CD14-positive monocyte (primary cell): Measurements from ENCODE around the gene OSBP2. TPM values are rescaled to one million over a fixed set of nuclear protein-coding genes. Genes with fewer than 3 reads are reported as not detected.

Experiments
- DNase-seq, 3 donors: peaks; one replicate each; pipeline ENCODE4 v3.0.0-alpha.2; 2011 to 2022
- H2AFZ ChIP-seq: 2 replicates; pipeline ENCODE4 v1.6.0; 2012; ENCODE audit warnings: mild to moderate bottlenecking, low read depth, low read length, inconsistent platforms; ENCODE audit not compliant: insufficient read depth, poor library complexity, severe bottlenecking
- H3K27ac ChIP-seq, 2 donors: 1 replicate in 1 of 2; 2 replicates in 1 of 2; pipeline ENCODE4 v1.5.1; 2012 to 2013; ENCODE audit warnings: low read length in 2 of 2, control low read depth in 1 of 2, inconsistent platforms in 1 of 2, low read depth in 1 of 2, mild to moderate bottlenecking in 1 of 2
- H3K27me3 ChIP-seq, 2 donors: one replicate each; pipeline versions ENCODE4 v1.6.0 to v1.6.1; 2011 to 2013; ENCODE audit warnings: low read length in 2 of 2; ENCODE audit not compliant: control insufficient read depth in 2 of 2, insufficient read depth in 2 of 2
- H3K36me3 ChIP-seq, 2 donors: replicated peaks in 1 of 2; 1 replicate in 1 of 2; 2 replicates in 1 of 2; pipeline versions ENCODE4 v1.5.1 to v1.6.1; 2012 to 2013; ENCODE audit warnings: low read length in 2 of 2, control low read depth in 1 of 2, inconsistent platforms in 1 of 2, mild to moderate bottlenecking in 1 of 2; ENCODE audit not compliant: insufficient read depth in 2 of 2, control insufficient read depth in 1 of 2
- H3K4me1 ChIP-seq, 2 donors: 1 replicate in 1 of 2; 2 replicates in 1 of 2; pipeline versions ENCODE4 v1.5.1 to v1.6.1; 2012 to 2013; ENCODE audit warnings: low read length in 2 of 2, control low read depth in 1 of 2, inconsistent platforms in 1 of 2, mild to moderate bottlenecking in 1 of 2, moderate library complexity in 1 of 2; ENCODE audit not compliant: insufficient read depth in 2 of 2, control insufficient read depth in 1 of 2
- H3K4me2 ChIP-seq: replicated peaks from 2 replicates; pipeline ENCODE3; 2012; ENCODE audit warnings: low read length, moderate library complexity, mild to moderate bottlenecking; ENCODE audit not compliant: poor library complexity, severe bottlenecking; ENCODE audit errors: extremely low read depth
- H3K4me3 ChIP-seq, 3 experiments: fragments of 200-600 bp in 1 of 3; sonication (generic) in 1 of 3; replicated peaks in 1 of 3; 1 replicate in 2 of 3; 2 replicates in 1 of 3; pipeline ENCODE4 v1.5.1; 2011 to 2013; ENCODE audit warnings: low read length in 3 of 3, mild to moderate bottlenecking in 3 of 3, control low read depth in 2 of 3, low read depth in 2 of 3, inconsistent platforms in 1 of 3, moderate library complexity in 1 of 3
- H3K79me2 ChIP-seq: 2 replicates; pipeline ENCODE4 v1.6.0; 2012; ENCODE audit warnings: mild to moderate bottlenecking, control low read depth, inconsistent platforms, low read length, moderate library complexity; ENCODE audit not compliant: insufficient read depth
- H3K9ac ChIP-seq: 2 replicates; pipeline ENCODE4 v1.6.0; 2017; ENCODE audit warnings: low read length, mild to moderate bottlenecking; ENCODE audit not compliant: insufficient read depth, poor library complexity, severe bottlenecking
- H3K9me3 ChIP-seq, 2 donors: replicated peaks in 1 of 2; 1 replicate in 1 of 2; 2 replicates in 1 of 2; pipeline versions ENCODE4 v1.5.1 to v1.6.1; 2012 to 2013; ENCODE audit warnings: low read length in 2 of 2, control low read depth in 1 of 2; ENCODE audit not compliant: control insufficient read depth in 1 of 2, insufficient read depth in 1 of 2
- H4K20me1 ChIP-seq: 2 replicates; pipeline ENCODE4 v1.6.0; 2012; ENCODE audit warnings: mild to moderate bottlenecking, low read length, control low read depth, moderate library complexity; ENCODE audit not compliant: insufficient read depth
- H3K27ac Mint-ChIP-seq, 7 donors: one replicate each; pipeline ENCODE4 v1.8.0; 2020; ENCODE audit warnings: mild to moderate bottlenecking in 7 of 7, mixed read lengths in 7 of 7, moderate library complexity in 6 of 7, inconsistent platforms in 2 of 7
- H3K27me3 Mint-ChIP-seq, 3 donors: one replicate each; pipeline ENCODE4 v1.8.0; 2021 to 2022; ENCODE audit warnings: low read depth in 3 of 3, mild to moderate bottlenecking in 3 of 3, mixed read lengths in 3 of 3, moderate library complexity in 3 of 3, inconsistent platforms in 1 of 3
- H3K36me3 Mint-ChIP-seq, 2 donors: one replicate each; pipeline ENCODE4 v1.8.0; 2020; ENCODE audit warnings: mixed read lengths in 2 of 2, inconsistent platforms in 1 of 2, mild to moderate bottlenecking in 1 of 2
- H3K4me1 Mint-ChIP-seq: one replicate; pipeline ENCODE4 v1.8.0; 2020; ENCODE audit warnings: mild to moderate bottlenecking, mixed read lengths
- H3K4me3 Mint-ChIP-seq, 2 donors: one replicate each; pipeline ENCODE4 v1.8.0; 2020; ENCODE audit warnings: mild to moderate bottlenecking in 2 of 2, mixed read lengths in 2 of 2, moderate library complexity in 1 of 2
- H3K9me3 Mint-ChIP-seq, 7 donors: one replicate each; pipeline ENCODE4 v1.8.0; 2020 to 2022; ENCODE audit warnings: mixed read lengths in 7 of 7, mild to moderate bottlenecking in 6 of 7, moderate library complexity in 6 of 7, inconsistent platforms in 2 of 7
- WGBS: methylation state at CpG from one replicate; pipeline ENCODE4 v1.1.5; 2013; ENCODE audit warnings: missing lambda C conversion rate; ENCODE audit not compliant: insufficient coverage; 5-methylcytosine and 5-hydroxymethylcytosine counted together
- intact Hi-C, 2 donors: fragments of 100-400 bp; cut with micrococcal nuclease; formaldehyde crosslinking; loops; one replicate each; pipeline versions ENCODE4 v1.15.0 to v1.15.1; 2023
- polyA plus RNA-seq, 3 donors: library from polyadenylated mRNA; depleted of rRNA in 1 of 3; unstranded in 2 of 3; stranded (reverse) in 1 of 3; fragments of 300-500 nt in 2 of 3; fragments of >200 nt in 1 of 3; fragmentation: Illumina TruSeq in 2 of 3; gene quantifications; 1 replicate in 2 of 3; 2 replicates in 1 of 3; pipeline ENCODE4 v1.2.3, GENCODE V29; 2012 to 2021
- TF ChIP-seq, protein P1 (sequence below): fragments of 200-600 bp; IDR thresholded peaks from one replicate; pipeline ENCODE4 v1.8.0; 2022; ENCODE audit warnings: antibody characterized with exemption, mild to moderate bottlenecking

Gene OSBP2
- polyA plus RNA-seq, 3 donors = 0.21 to 0.54 TPM; not detected in 1

DNA sequence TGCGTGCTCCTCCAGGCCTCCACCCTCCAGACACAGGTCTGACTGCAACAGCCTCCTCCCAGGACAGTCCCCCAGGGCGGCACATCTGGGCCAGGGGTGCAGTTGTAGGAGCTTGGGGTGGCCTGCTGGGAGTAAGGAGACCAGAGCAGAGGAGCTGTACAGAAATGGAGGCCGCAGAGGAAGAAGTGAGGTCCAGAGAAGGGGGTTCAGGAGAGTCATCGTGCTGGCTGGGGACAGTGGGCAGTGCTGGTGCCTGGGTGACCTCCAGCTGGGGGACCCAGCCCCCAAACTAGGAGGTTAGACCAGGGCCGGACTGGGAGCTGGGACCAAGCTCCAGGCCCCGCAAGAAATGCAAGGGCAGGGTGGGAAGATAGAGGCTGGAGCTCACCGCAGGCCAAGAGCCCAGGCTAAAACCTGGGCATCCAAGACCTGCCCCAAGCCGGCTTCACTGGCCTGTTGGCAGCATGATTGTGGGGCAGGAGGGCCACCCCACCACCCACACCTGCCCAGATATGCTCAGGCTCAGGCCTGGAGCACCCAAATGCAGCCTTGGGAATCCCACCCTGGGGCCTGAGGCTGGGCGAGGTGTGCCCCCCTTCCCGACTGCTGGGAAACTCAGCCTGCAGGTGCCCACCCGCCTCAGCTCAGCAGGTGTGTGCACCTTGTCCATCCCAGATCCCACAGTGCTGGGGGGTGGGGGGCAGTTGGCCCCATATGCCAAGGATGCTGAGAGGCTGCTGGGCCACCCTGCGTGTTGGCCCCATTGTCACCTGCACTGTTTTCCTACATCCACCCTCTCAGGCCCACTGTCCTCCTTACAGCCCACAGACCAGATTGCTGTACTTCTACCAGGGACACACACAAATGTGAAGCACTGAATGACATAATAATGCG is 177.0 kb downstream of the OSBP2 start:
- Histone ChIP-seq H3K4me3 (no peak overlapping the region), H3K4me1 (no peaks in the 10 kb centered on the region), H3K79me2 (no peaks in the 10 kb centered on the region), H3K27ac (no peak overlapping the region), H3K4me2 (no peak overlapping the region), H2AFZ (no peak overlapping the region), H3K9ac (no peak overlapping the region), H4K20me1 (no peaks in the 10 kb centered on the region), H3K9me3 (no peaks in the 10 kb centered on the region), H3K27me3 (no peaks in the 10 kb centered on the region), H3K36me3 (no peaks in the 10 kb centered on the region)
- H3K9me3 Mint-ChIP-seq = peaks cover 0 to 2% (median 0%) of the 10 kb centered on the region in 7 donors
- intact Hi-C loops = no loop called here
- WGBS = 84% methylated on average over 9 of the region's 13 CpGs
- no peaks in the 10 kb centered on the region for H3K36me3 Mint-ChIP-seq
- H3K27ac Mint-ChIP-seq = no peak overlapping the region
- TF ChIP-seq, protein P1, sequence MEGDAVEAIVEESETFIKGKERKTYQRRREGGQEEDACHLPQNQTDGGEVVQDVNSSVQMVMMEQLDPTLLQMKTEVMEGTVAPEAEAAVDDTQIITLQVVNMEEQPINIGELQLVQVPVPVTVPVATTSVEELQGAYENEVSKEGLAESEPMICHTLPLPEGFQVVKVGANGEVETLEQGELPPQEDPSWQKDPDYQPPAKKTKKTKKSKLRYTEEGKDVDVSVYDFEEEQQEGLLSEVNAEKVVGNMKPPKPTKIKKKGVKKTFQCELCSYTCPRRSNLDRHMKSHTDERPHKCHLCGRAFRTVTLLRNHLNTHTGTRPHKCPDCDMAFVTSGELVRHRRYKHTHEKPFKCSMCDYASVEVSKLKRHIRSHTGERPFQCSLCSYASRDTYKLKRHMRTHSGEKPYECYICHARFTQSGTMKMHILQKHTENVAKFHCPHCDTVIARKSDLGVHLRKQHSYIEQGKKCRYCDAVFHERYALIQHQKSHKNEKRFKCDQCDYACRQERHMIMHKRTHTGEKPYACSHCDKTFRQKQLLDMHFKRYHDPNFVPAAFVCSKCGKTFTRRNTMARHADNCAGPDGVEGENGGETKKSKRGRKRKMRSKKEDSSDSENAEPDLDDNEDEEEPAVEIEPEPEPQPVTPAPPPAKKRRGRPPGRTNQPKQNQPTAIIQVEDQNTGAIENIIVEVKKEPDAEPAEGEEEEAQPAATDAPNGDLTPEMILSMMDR = no peak
- H3K4me1 Mint-ChIP-seq = no peaks in the 10 kb centered on the region
- DNase-seq = no peak
- peaks cover 0 to 5% (median 4%) of the 10 kb centered on the region in 3 donors for H3K27me3 Mint-ChIP-seq
- no peak overlapping the region for H3K4me3 Mint-ChIP-seq

DNA sequence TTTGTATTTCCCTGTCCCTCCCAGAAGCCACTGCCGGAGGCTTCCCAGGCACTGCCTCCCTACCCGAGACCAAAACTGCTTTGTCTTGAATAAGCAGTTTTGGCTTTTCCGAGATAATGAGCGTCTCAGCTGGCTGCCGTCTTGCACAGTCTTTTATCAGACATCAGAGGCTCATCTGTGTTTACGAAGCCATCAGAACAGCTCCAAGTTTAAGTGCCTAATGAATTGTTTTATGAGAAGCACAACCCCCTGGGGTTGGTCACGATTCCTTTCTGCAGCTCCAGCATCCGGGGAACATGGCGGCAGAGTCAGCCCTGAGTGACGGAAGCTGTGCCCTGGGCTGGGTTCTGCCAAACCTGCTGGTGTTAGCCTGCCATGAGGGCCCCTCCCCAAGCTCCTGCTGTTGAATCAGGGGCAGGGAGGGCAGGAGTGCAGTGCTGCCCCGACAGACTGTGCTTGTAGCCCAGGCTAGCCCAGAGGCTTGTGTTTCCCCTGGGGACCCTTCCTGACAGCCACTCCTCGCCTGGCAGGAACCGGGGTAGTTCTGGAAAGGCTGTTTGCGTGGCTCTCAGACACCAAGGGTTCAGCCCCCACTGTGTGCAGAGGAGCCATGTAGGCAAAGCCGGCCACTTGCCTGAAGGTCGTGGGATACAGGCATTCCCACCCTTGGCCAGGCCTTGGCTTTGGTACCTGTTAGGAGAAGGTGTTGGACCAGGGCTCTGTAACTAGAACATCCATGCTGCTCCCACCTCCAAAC is 177.8 kb downstream of the OSBP2 start:
- WGBS = 92% methylated on average over 14 of the region's 16 CpGs
- H3K4me3 Mint-ChIP-seq = no peak overlapping the region
- DNase-seq = no peak
- Histone ChIP-seq H3K9me3 (no peaks in the 10 kb centered on the region), H3K27me3 (no peaks in the 10 kb centered on the region), H3K27ac (no peak overlapping the region), H3K4me1 (no peaks in the 10 kb centered on the region), H4K20me1 (no peaks in the 10 kb centered on the region), H3K36me3 (no peaks in the 10 kb centered on the region), H3K4me3 (no peak overlapping the region), H3K4me2 (no peak overlapping the region), H3K79me2 (no peaks in the 10 kb centered on the region), H2AFZ (no peak overlapping the region), H3K9ac (no peak overlapping the region)
- H3K27me3 Mint-ChIP-seq = peaks cover 0 to 5% (median 4%) of the 10 kb centered on the region in 3 donors
- no peaks in the 10 kb centered on the region for H3K4me1 Mint-ChIP-seq
- H3K9me3 Mint-ChIP-seq = no peaks in the 10 kb centered on the region
- TF ChIP-seq, protein P1 = no peak
- no peaks in the 10 kb centered on the region for H3K36me3 Mint-ChIP-seq
- no peak overlapping the region for H3K27ac Mint-ChIP-seq
- intact Hi-C loops = no loop called here
